BLaER1 treated with 17β-estradiol and CSF1 and Interleukin-3, amounts not matched to agents 10 nM and 100 nM (cell line): Measurements from ENCODE around the gene DDX10.

Experiments used
- H3K27ac ChIP-seq, 11 experiments: shearing (Covaris generic); formaldehyde crosslinking; 2 replicates each; pipeline ENCODE4 v1.8.1; 2022
- H3K27me3 ChIP-seq, 11 experiments: shearing (Covaris generic); formaldehyde crosslinking; 2 replicates each; pipeline ENCODE4 v1.8.1; 2022
- H3K36me3 ChIP-seq, 11 experiments: shearing (Covaris generic); formaldehyde crosslinking; 2 replicates each; pipeline ENCODE4 v1.8.1; 2022
- H3K4me1 ChIP-seq, 10 experiments: shearing (Covaris generic); formaldehyde crosslinking; 2 replicates each; pipeline ENCODE4 v1.8.1; 2022
- H3K4me2 ChIP-seq, 11 experiments: shearing (Covaris generic); formaldehyde crosslinking; 2 replicates each; pipeline ENCODE4 v1.8.1; 2022
- H3K4me3 ChIP-seq, 10 experiments: shearing (Covaris generic); formaldehyde crosslinking; 2 replicates each; pipeline ENCODE4 v1.8.1; 2022
- H3K9ac ChIP-seq, 11 experiments: shearing (Covaris generic); formaldehyde crosslinking; 2 replicates each; pipeline ENCODE4 v1.8.1; 2022
- H3K9me3 ChIP-seq, 11 experiments: shearing (Covaris generic); formaldehyde crosslinking; replicated peaks in 1 of 11; 2 replicates each; pipeline ENCODE4 v1.8.1; 2022
- H4K20me1 ChIP-seq, 11 experiments: shearing (Covaris generic); formaldehyde crosslinking; 2 replicates each; pipeline ENCODE4 v1.8.1; 2022
- Cebpa-rat ChIP-seq, 11 experiments: shearing (Covaris generic); IDR thresholded peaks; 2 replicates each; pipeline ENCODE4 v1.8.1; 2022

Gene DDX10

GRCh38 chr11:108902027-108902469, 237.2 kb downstream of the DDX10 start:
- peaks cover 0 to 16% (median 0%) of the 10 kb centered on the region in 11 experiments; a peak in 6 of 22 replicates for H3K36me3 ChIP-seq
- H4K20me1 ChIP-seq, result peaks cover 0 to 21% (median 0%) of the 10 kb centered on the region in 11 experiments; a peak in 4 of 22 replicates
- peaks cover 0 to under 1% (median 0%) of the 10 kb centered on the region in 10 experiments; a peak in 1 of 20 replicates for H3K4me1 ChIP-seq
- no peak overlapping the region for H3K4me3 ChIP-seq
- no peak overlapping the region for H3K27ac ChIP-seq
- H3K9ac ChIP-seq, result no peak overlapping the region
- no peak for TF ChIP-seq Cebpa-rat (IDR thresholded peaks at IDR 0.05)
- H3K9me3 ChIP-seq, result 0 out of 22 replicates have a peak, but pooled peaks cover 0 to 3% (median 0%) of the 10 kb centered on the region in 11 experiments
- no peak overlapping the region for H3K4me2 ChIP-seq
- H3K27me3 ChIP-seq, result no peaks in the 10 kb centered on the region

- H3K4me1 ChIP-seq, result peaks cover 0 to under 1% (median 0%) of the 10 kb centered on the region in 10 experiments; a peak in 3 of 20 replicates
- H3K9me3 ChIP-seq, result 0 out of 22 replicates have a peak, but pooled peaks cover 0 to 3% (median 0%) of the 10 kb centered on the region in 11 experiments
- H3K4me3 ChIP-seq, result no peak overlapping the region
- TF ChIP-seq Cebpa-rat (IDR thresholded peaks at IDR 0.05), result no peak
- no peak overlapping the region for H3K4me2 ChIP-seq
- peaks cover 0 to 4% (median 0%) of the 10 kb centered on the region in 11 experiments; a peak in 1 of 22 replicates for H3K36me3 ChIP-seq
- no peaks in the 10 kb centered on the region for H3K27me3 ChIP-seq
- no peak overlapping the region for H3K9ac ChIP-seq
- H4K20me1 ChIP-seq, result peaks cover 0 to 30% (median 0%) of the 10 kb centered on the region in 11 experiments; a peak in 4 of 22 replicates
- no peak overlapping the region for H3K27ac ChIP-seq
Measured at GRCh38 chr11:108904480-108904879, 239.6 kb downstream of the DDX10 start.

GRCh38 chr11:108906329-108906728, 241.5 kb downstream of the DDX10 start:
- H3K27ac ChIP-seq, result no peak overlapping the region
- H3K36me3 ChIP-seq, result peaks cover 0 to 6% (median 0%) of the 10 kb centered on the region in 11 experiments; a peak in 3 of 22 replicates
- 0 out of 22 replicates have a peak, but pooled peaks cover 0 to 3% (median 0%) of the 10 kb centered on the region in 11 experiments for H3K9me3 ChIP-seq
- no peak overlapping the region for H3K4me2 ChIP-seq
- H3K4me3 ChIP-seq, result no peak overlapping the region
- H3K27me3 ChIP-seq, result no peaks in the 10 kb centered on the region
- TF ChIP-seq Cebpa-rat (IDR thresholded peaks at IDR 0.05), result no peak
- H3K9ac ChIP-seq, result no peak overlapping the region
- H4K20me1 ChIP-seq, result peaks cover 0 to 14% (median 0%) of the 10 kb centered on the region in 11 experiments; a peak in 3 of 22 replicates
- H3K4me1 ChIP-seq, result peaks cover 0 to 7% (median 2%) of the 10 kb centered on the region in 10 experiments; a peak in 4 of 20 replicates

GRCh38 chr11:108906826-108907225, 242.0 kb downstream of the DDX10 start:
- Histone ChIP-seq H3K9me3 (0 out of 22 replicates have a peak, but pooled peaks cover 0 to 3% (median 0%) of the 10 kb centered on the region in 11 experiments), H3K4me3 (no peak overlapping the region), H3K27me3 (no peaks in the 10 kb centered on the region), H3K27ac (no peak overlapping the region), H3K9ac (no peak overlapping the region), H4K20me1 (peaks cover 0 to 19% (median 0%) of the 10 kb centered on the region in 11 experiments; a peak in 3 of 22 replicates), H3K4me2 (no peak overlapping the region), H3K4me1 (peaks cover 0 to 7% (median 2%) of the 10 kb centered on the region in 10 experiments; a peak in 4 of 20 replicates), H3K36me3 (peaks cover 0 to 9% (median 0%) of the 10 kb centered on the region in 11 experiments; a peak in 3 of 22 replicates)
- TF ChIP-seq Cebpa-rat (IDR thresholded peaks at IDR 0.05), result no peak

GRCh38 chr11:108909041-108909440, 244.2 kb downstream of the DDX10 start:
- no peak overlapping the region for H3K27ac ChIP-seq
- no peak for TF ChIP-seq Cebpa-rat (IDR thresholded peaks at IDR 0.05)
- no peak overlapping the region for H3K4me2 ChIP-seq
- peaks cover 0 to 9% (median 0%) of the 10 kb centered on the region in 11 experiments; a peak in 3 of 22 replicates for H3K36me3 ChIP-seq
- H3K9ac ChIP-seq, result no peak overlapping the region
- H4K20me1 ChIP-seq, result peaks cover 0 to 20% (median 0%) of the 10 kb centered on the region in 11 experiments; a peak in 3 of 22 replicates
- no peaks in the 10 kb centered on the region for H3K27me3 ChIP-seq
- H3K9me3 ChIP-seq, result 0 out of 22 replicates have a peak, but pooled peaks cover 0 to 3% (median 0%) of the 10 kb centered on the region in 11 experiments
- no peak overlapping the region for H3K4me3 ChIP-seq
- H3K4me1 ChIP-seq, result peaks cover 0 to 7% (median 2%) of the 10 kb centered on the region in 10 experiments; a peak in 4 of 20 replicates

GRCh38 chr11:108909921-108910320, 245.1 kb downstream of the DDX10 start:
- H3K27me3 ChIP-seq, result no peaks in the 10 kb centered on the region
- peak overlapping the region in 3 of 11 experiments; percentile 0 to 11 (median 5); a peak in 1 of 22 replicates for H3K4me2 ChIP-seq
- H3K4me1 ChIP-seq, result peaks cover 0 to 7% (median 2%) of the 10 kb centered on the region in 10 experiments; a peak in 4 of 20 replicates
- peaks cover 0 to 20% (median 0%) of the 10 kb centered on the region in 11 experiments; a peak in 3 of 22 replicates for H4K20me1 ChIP-seq
- H3K9me3 ChIP-seq, result 0 out of 22 replicates have a peak, but pooled peaks cover 0 to 3% (median 0%) of the 10 kb centered on the region in 11 experiments
- H3K9ac ChIP-seq, result no peak overlapping the region
- peaks cover 0 to 9% (median 0%) of the 10 kb centered on the region in 11 experiments; a peak in 3 of 22 replicates for H3K36me3 ChIP-seq
- H3K27ac ChIP-seq, result no peak overlapping the region
- TF ChIP-seq Cebpa-rat (IDR thresholded peaks at IDR 0.05), result no peak
- no peak overlapping the region for H3K4me3 ChIP-seq

- peaks cover 0 to 7% (median 2%) of the 10 kb centered on the region in 10 experiments; a peak in 4 of 20 replicates for H3K4me1 ChIP-seq
- H3K27me3 ChIP-seq, result no peaks in the 10 kb centered on the region
- H3K9ac ChIP-seq, result no peak overlapping the region
- H3K27ac ChIP-seq, result no peak overlapping the region
- peaks cover 4 to 12% (median 7%) of the 10 kb centered on the region in 11 experiments; a peak in 12 of 22 replicates for H3K36me3 ChIP-seq
- H4K20me1 ChIP-seq, result peaks cover 0 to 12% (median 0%) of the 10 kb centered on the region in 11 experiments; a peak in 2 of 22 replicates
- no peak overlapping the region for H3K4me2 ChIP-seq
- H3K9me3 ChIP-seq, result no peaks in the 10 kb centered on the region
- no peak for TF ChIP-seq Cebpa-rat (IDR thresholded peaks at IDR 0.05)
- no peak overlapping the region for H3K4me3 ChIP-seq
Measured at GRCh38 chr11:108912581-108912980, 247.7 kb downstream of the DDX10 start.

GRCh38 chr11:108913204-108913603, 248.3 kb downstream of the DDX10 start:
- Histone ChIP-seq H4K20me1 (peaks cover 0 to 8% (median 0%) of the 10 kb centered on the region in 11 experiments; a peak in 1 of 22 replicates), H3K9ac (no peak overlapping the region), H3K36me3 (peaks cover 10 to 15% (median 13%) of the 10 kb centered on the region in 11 experiments; a peak in 15 of 22 replicates), H3K4me2 (no peak overlapping the region), H3K4me3 (no peak overlapping the region), H3K4me1 (peaks cover 0 to 7% (median 2%) of the 10 kb centered on the region in 10 experiments; a peak in 4 of 20 replicates), H3K27me3 (no peaks in the 10 kb centered on the region), H3K9me3 (no peaks in the 10 kb centered on the region), H3K27ac (no peak overlapping the region)
- no peak for TF ChIP-seq Cebpa-rat (IDR thresholded peaks at IDR 0.05)

- H3K9me3 ChIP-seq, result no peaks in the 10 kb centered on the region
- H3K9ac ChIP-seq, result no peak overlapping the region
- no peaks in the 10 kb centered on the region for H3K27me3 ChIP-seq
- no peak for TF ChIP-seq Cebpa-rat (IDR thresholded peaks at IDR 0.05)
- H3K4me2 ChIP-seq, result no peak overlapping the region
- peaks cover 0 to 7% (median 2%) of the 10 kb centered on the region in 10 experiments; a peak in 4 of 20 replicates for H3K4me1 ChIP-seq
- H3K36me3 ChIP-seq, result peaks cover 16 to 25% (median 22%) of the 10 kb centered on the region in 11 experiments; a peak in 18 of 22 replicates
- H4K20me1 ChIP-seq, result peaks cover 0 to 8% (median 0%) of the 10 kb centered on the region in 11 experiments; a peak in 1 of 22 replicates
- no peak overlapping the region for H3K4me3 ChIP-seq
- no peak overlapping the region for H3K27ac ChIP-seq
Measured at GRCh38 chr11:108914211-108914610, 249.3 kb downstream of the DDX10 start.
